ENCODE measurements around the gene FYN.

Gene FYN

DNA sequence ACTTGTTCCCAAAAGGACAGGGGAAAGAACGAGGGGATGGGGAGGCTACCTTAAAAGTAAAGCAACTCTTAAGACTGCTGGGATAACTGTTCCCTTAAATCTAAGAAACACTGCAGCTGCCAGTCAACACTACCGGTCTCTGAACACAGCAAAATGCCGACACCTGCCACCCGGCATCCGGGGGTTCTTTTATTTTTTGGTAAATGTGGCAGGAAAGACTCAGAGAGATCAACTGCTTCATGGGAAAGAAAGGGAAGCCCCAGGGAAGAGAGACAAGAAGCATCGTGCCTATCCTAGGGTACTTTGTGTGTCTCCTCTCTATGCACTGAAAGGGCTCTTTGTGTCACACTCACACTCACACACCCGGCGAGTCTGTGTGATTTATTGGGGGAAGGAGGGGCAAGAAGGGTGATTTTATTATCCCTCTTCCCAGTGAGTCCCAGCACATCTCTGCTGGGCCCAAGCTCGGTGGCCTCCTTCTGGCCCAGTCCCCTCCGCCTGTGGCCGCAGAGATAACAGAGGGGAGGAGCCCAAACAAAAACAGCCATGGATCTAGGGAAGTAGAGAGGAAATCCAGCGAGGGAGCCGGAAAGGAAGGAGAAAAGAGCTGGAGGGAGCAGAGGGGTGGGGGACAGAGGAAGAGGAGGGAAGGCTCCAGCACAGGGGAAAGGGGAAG lies 1.4 kb downstream of the FYN start:
- peaks cover 4% of the 10 kb centered on the region for H3K36me3 ChIP-seq (ENCODE audit: insufficient read depth, low read length)
- no peaks in the 10 kb centered on the region for H3K27me3 ChIP-seq (ENCODE audit: insufficient read depth, low read length)
- H3K9me3 ChIP-seq (ENCODE audit: low read length) = no peaks in the 10 kb centered on the region
- H3K4me3 ChIP-seq (ENCODE audit: low read length) = peak overlapping the region; percentile 64
- H2AFZ ChIP-seq (ENCODE audit: low read depth, low read length) = no peak overlapping the region
- peaks cover 28% of the 10 kb centered on the region for H3K4me1 ChIP-seq (ENCODE audit: insufficient read depth, low read length)

DNA sequence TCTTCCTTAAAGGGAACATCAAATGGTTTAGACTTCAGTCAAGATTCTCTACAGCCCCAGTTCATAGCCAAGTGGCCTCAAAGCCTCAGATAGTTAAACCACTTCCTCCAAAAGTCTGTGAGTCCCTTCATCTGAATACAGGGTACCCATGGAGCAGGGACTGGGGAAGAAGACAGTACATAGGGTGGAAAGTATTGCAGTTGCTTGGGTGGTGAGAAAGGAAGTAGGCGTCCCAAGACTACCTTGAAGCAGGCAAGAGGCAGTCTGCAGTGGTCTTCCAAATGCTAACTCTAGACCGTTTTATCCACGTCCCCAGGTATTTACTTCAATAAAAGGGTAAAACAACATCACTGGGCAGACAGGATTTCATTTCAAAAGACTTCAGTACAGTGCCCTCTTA lies 2.0 kb downstream of the FYN start:
- H3K4me1 ChIP-seq (ENCODE audit: insufficient read depth, low read length) = peaks cover 28% of the 10 kb centered on the region
- no peak overlapping the region for H2AFZ ChIP-seq (ENCODE audit: low read depth, low read length)
- peak overlapping the region; percentile 64 for H3K4me3 ChIP-seq (ENCODE audit: low read length)
- H3K9me3 ChIP-seq (ENCODE audit: low read length) = no peaks in the 10 kb centered on the region
- no peaks in the 10 kb centered on the region for H3K27me3 ChIP-seq (ENCODE audit: insufficient read depth, low read length)
- H3K36me3 ChIP-seq (ENCODE audit: insufficient read depth, low read length) = peaks cover 4% of the 10 kb centered on the region

DNA sequence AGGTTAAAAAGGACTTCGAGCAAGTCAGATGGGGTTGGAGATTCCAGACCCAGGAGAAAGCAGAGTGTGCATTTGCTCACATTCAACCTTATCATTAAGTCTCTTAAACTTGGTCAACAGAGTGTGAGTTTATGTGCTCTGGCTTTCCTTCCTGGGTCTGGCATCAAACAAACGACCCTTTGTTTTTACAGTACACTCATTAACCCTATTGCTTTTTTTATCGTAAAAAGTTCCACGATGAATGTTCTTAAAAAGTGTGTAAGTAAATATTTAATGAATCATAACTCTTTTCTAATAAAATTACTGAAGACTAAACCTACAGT lies 2.5 kb downstream of the FYN start:
- Histone ChIP-seq H3K4me3 (ENCODE audit: low read length) (peak overlapping the region; percentile 64), H3K36me3 (ENCODE audit: insufficient read depth, low read length) (peaks cover 4% of the 10 kb centered on the region)

DNA sequence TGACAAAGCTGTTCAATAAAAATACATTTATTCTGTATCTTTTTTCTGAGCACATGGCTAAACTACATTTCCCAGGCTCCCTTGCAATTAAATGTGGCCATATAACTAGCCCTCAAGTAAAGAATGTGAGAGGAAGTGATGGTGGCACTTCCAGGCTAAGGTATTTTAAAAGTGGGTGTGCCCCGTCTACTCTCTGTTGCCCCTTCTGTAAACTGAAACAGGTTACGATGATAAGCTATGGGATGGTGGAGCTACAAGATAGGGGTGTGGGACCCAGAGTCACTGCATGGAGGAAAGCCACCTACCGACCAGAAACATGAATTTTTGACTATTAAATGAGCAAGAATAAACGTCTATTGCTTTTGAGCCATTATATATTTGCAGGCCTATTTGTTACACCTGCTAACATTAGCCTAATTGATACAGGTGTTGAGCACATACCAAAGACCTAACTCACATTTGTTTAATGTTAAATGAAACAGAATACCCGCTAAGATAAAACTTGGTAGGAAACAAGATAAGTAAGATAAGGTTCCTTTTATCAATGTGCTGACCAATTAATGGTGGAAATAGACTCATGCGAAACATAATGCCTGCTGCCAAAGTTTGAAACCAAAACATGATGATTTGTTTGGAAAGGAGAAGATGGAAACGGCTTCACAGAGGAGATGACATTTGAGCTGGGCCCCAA lies 3.1 kb downstream of the FYN start:
- Histone ChIP-seq H3K36me3 (ENCODE audit: insufficient read depth, low read length) (peaks cover 4% of the 10 kb centered on the region), H3K4me1 (ENCODE audit: insufficient read depth, low read length) (peaks cover 28% of the 10 kb centered on the region), H3K9me3 (ENCODE audit: low read length) (no peaks in the 10 kb centered on the region), H3K4me3 (ENCODE audit: low read length) (peak overlapping the region; percentile 64), H3K27me3 (ENCODE audit: insufficient read depth, low read length) (no peaks in the 10 kb centered on the region), H2AFZ (ENCODE audit: low read depth, low read length) (no peak overlapping the region)

More for the DNA sequence above, 2.5 kb downstream of the FYN start:
- H3K27me3 ChIP-seq (ENCODE audit: insufficient read depth, low read length) = no peaks in the 10 kb centered on the region
- H3K4me1 ChIP-seq (ENCODE audit: insufficient read depth, low read length) = peaks cover 28% of the 10 kb centered on the region
- H2AFZ ChIP-seq (ENCODE audit: low read depth, low read length) = no peak overlapping the region
- no peaks in the 10 kb centered on the region for H3K9me3 ChIP-seq (ENCODE audit: low read length)

DNA sequence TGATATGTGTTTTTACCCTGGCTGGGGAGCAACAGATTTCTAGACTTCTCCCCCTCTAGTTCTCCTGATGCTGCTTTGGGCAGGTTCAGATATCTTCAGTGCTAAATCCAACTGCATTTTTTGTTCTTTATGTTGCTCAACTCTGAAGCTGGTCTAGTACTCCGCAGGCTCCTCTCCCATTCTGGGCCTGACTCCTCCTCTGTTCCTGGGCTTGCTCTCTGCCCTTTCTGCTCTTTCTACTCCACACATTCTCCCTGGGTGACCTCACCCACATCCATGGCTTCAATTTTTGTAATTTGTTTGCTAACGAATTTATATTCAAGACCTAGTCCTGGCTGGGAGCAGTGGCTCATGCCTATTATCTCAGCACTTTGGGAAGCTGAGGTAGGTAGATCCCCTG lies 6.4 kb downstream of the FYN start:
- peaks cover 15% of the 10 kb centered on the region for H3K36me3 ChIP-seq (ENCODE audit: insufficient read depth, low read length)
- no peak overlapping the region for H3K4me3 ChIP-seq (ENCODE audit: low read length)
- H3K9me3 ChIP-seq (ENCODE audit: low read length) = no peaks in the 10 kb centered on the region
- no peaks in the 10 kb centered on the region for H3K27me3 ChIP-seq (ENCODE audit: insufficient read depth, low read length)
- no peak overlapping the region for H2AFZ ChIP-seq (ENCODE audit: low read depth, low read length)
- peaks cover 20% of the 10 kb centered on the region for H3K4me1 ChIP-seq (ENCODE audit: insufficient read depth, low read length)

DNA sequence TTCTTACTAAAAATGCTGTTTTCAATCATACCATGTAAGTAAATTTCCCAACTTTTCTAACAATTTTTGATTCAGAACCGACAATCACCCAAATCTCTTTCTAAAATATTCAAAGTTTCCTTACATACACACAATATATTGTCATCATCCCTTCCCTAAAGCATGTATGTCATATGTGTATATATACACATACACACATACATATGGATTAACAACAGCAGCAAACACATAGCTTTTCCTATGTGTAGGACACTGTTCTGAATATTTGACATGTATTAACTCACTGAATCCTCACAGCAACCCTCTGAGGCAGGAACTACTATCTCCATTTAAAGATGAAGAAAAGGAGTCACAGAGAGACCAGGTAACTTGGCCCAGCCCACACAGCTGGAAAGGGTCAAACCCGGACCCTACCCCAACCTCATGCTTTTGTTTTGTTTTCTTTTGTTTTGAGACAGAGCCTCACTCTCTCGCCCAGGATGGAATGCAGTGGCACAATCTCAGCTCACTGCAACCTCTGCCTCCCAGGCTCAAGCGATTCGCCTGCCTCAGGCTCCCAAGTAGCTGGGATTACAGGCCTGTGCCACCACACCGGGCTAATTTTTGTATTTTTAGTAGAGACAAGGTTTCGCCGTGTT lies 7.2 kb downstream of the FYN start:
- H3K4me3 ChIP-seq (ENCODE audit: low read length) = no peak overlapping the region
- peaks cover 23% of the 10 kb centered on the region for H3K4me1 ChIP-seq (ENCODE audit: insufficient read depth, low read length)
- H3K9me3 ChIP-seq (ENCODE audit: low read length) = no peaks in the 10 kb centered on the region
- H3K27me3 ChIP-seq (ENCODE audit: insufficient read depth, low read length) = no peaks in the 10 kb centered on the region
- H3K36me3 ChIP-seq (ENCODE audit: insufficient read depth, low read length) = peaks cover 15% of the 10 kb centered on the region
- no peak overlapping the region for H2AFZ ChIP-seq (ENCODE audit: low read depth, low read length)

DNA sequence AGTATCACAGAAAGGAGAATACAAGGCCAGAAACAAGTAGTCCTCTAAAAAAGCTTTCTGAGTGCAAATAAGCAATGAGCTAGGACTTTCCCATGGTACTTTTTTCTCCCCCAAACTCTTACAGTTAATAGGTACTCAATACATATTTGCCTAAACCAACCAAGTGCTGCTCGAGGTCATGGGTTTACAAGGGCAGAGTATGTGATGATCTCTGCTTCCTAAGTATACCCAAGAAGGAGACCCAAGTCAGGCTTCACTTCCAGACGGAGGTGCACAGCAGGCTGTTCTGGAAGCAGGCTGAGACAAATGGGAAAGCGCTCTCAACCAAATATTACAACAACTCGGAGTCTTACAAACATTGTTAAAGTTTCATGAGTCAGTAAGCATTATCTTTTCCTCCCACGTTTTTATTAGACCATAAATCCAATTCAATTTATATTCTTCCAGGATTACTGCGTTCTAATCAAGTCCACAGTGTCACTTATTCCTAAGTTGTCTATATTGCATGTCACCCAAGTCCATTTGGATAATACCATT lies 8.1 kb downstream of the FYN start:
- peaks cover 15% of the 10 kb centered on the region for H3K36me3 ChIP-seq (ENCODE audit: insufficient read depth, low read length)
- H3K9me3 ChIP-seq (ENCODE audit: low read length) = no peaks in the 10 kb centered on the region
- H3K4me1 ChIP-seq (ENCODE audit: insufficient read depth, low read length) = peaks cover 18% of the 10 kb centered on the region
- H3K27me3 ChIP-seq (ENCODE audit: insufficient read depth, low read length) = no peaks in the 10 kb centered on the region
- no peak overlapping the region for H2AFZ ChIP-seq (ENCODE audit: low read depth, low read length)
- no peak overlapping the region for H3K4me3 ChIP-seq (ENCODE audit: low read length)

DNA sequence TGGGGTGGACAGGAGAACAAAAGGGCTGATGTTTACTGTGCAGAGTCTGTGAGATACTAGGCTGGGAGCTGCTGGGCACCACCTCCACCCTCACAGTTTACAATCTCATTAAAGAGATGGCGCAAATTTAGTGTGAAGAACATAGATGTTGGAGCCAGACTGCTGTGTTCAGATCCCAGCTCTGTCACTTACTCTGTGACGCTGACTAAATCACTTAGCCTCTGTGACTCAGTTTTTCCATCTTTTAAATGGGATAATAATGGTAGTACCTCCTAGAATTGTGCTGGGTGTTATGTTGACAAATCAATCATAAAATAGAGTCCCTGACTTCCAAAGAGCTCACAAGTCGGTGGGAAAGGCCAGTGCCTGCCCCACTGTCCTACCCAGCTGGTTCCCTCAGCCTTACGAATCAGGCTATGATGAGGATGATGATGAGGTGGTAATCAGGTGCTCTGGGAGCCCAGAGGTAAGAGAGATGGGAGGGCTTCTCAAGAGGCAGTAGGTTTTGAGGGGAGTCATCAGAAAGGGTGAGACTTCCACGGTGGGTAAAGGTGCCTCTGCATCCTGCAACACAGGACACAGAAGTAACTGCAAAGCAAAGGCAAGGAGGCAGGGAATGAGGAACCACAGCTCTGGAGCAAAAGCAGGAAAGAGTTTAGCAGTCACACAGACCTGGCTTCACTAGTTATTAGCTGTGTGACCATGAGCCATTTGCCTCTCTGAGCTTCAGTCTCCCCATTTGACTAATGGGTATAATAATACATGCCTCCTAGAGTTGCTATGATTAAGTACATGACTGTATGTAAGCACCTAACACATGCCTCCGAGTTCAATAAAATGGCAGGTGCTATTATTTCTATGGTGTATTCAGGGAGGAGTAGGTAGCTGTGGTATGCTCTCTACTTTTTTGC lies 8.9 kb downstream of the FYN start:
- Histone ChIP-seq H3K27me3 (ENCODE audit: insufficient read depth, low read length) (no peaks in the 10 kb centered on the region), H3K9me3 (ENCODE audit: low read length) (no peaks in the 10 kb centered on the region), H3K36me3 (ENCODE audit: insufficient read depth, low read length) (peaks cover 15% of the 10 kb centered on the region), H3K4me1 (ENCODE audit: insufficient read depth, low read length) (peaks cover 21% of the 10 kb centered on the region), H2AFZ (ENCODE audit: low read depth, low read length) (no peak overlapping the region), H3K4me3 (ENCODE audit: low read length) (no peak overlapping the region)

DNA sequence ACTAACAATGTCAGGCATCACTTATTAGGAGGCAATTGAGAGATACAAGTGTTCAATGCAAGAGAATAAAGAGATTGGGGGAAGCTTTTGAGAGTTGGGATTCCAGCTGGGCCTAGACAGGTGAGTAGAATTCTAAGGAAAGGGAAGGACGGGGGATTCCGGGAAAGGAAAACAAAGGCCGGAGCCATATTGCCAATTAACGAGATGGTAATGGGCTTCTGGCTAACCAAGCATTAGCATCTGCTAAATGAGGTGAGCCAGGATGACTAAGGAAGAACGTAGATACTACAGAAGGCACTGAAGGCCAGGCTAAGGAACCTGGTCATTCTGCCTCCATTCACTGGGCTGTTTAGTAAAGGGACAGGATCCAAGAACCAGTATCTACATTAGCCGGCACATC lies 10.5 kb downstream of the FYN start:
- H3K4me1 ChIP-seq (ENCODE audit: insufficient read depth, low read length) = peaks cover 33% of the 10 kb centered on the region
- no peaks in the 10 kb centered on the region for H3K9me3 ChIP-seq (ENCODE audit: low read length)
- H2AFZ ChIP-seq (ENCODE audit: low read depth, low read length) = no peak overlapping the region
- no peak overlapping the region for H3K4me3 ChIP-seq (ENCODE audit: low read length)
- peaks cover 11% of the 10 kb centered on the region for H3K36me3 ChIP-seq (ENCODE audit: insufficient read depth, low read length)
- no peaks in the 10 kb centered on the region for H3K27me3 ChIP-seq (ENCODE audit: insufficient read depth, low read length)

DNA sequence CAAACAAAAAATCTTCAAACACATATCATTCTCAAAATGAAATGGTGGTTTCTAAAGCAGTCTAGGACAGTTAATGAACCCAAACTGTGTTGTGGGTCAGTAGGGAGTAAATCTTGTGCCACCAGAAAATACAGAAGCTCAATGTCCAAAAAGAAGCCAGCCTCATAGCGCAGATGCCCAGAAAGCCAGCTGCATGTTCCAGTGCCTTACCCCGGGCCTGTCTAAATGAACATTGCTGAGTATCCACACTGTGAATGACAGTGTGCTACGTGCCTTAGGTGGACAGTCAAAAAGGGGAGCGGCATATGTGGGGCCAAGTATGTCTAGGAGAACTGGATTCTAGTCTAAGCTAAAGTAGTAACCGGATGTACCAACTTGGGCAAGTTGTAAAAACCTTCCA lies 10.9 kb downstream of the FYN start:
- H3K9me3 ChIP-seq (ENCODE audit: low read length) = no peaks in the 10 kb centered on the region
- H3K36me3 ChIP-seq (ENCODE audit: insufficient read depth, low read length) = peaks cover 11% of the 10 kb centered on the region
- no peak overlapping the region for H3K4me3 ChIP-seq (ENCODE audit: low read length)
- no peak overlapping the region for H2AFZ ChIP-seq (ENCODE audit: low read depth, low read length)
- peaks cover 37% of the 10 kb centered on the region for H3K4me1 ChIP-seq (ENCODE audit: insufficient read depth, low read length)
- H3K27me3 ChIP-seq (ENCODE audit: insufficient read depth, low read length) = no peaks in the 10 kb centered on the region

DNA sequence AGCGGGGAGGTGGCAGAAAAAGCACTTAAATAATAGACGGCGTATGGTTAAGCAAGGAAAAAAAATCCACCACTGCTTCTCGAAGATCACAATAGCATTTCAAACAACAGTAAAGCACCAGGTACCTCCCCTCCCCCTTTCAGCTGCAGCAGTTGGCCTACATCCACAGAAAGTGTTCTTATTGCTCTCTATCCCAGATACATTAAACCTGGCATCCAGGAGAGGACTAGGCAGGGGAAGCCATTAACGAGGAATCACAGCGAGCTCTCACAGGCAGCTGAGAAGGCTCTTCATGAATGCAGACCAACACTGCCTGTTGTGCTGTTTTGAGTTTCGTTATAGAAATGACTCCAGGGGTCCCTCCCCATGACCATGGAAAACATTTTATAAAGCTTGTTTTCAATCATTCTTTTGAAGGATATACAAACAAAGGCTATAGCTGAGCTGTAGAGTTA lies 11.8 kb downstream of the FYN start:
- H3K27me3 ChIP-seq (ENCODE audit: insufficient read depth, low read length) = no peaks in the 10 kb centered on the region
- peaks cover 11% of the 10 kb centered on the region for H3K36me3 ChIP-seq (ENCODE audit: insufficient read depth, low read length)
- H3K4me1 ChIP-seq (ENCODE audit: insufficient read depth, low read length) = peaks cover 45% of the 10 kb centered on the region
- H3K4me3 ChIP-seq (ENCODE audit: low read length) = no peak overlapping the region
- H2AFZ ChIP-seq (ENCODE audit: low read depth, low read length) = no peak overlapping the region
- no peaks in the 10 kb centered on the region for H3K9me3 ChIP-seq (ENCODE audit: low read length)

DNA sequence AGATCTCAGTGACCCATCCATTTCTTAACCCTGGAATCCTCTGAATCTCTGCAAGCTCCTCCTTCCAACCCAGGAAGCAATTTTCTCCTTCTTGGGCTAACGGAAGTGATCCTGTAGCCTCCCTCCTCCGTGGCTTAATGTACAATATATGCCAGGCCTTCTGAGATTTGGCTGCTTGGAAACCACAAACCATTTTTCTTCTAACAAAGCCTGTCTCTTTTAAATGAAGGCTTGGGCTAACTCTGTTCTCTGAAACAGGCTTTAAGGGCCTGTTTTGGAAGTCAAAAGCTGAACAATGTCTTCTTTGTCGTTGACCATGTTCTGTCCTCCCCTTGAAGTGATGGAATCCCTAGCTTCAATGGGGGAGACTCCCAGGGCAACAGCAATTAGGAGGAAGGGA lies 14.9 kb downstream of the FYN start:
- peaks cover 4% of the 10 kb centered on the region for H3K36me3 ChIP-seq (ENCODE audit: insufficient read depth, low read length)

More for the DNA sequence above, 14.9 kb downstream of the FYN start:
- no peaks in the 10 kb centered on the region for H3K27me3 ChIP-seq (ENCODE audit: insufficient read depth, low read length)
- no peaks in the 10 kb centered on the region for H3K9me3 ChIP-seq (ENCODE audit: low read length)
- H3K4me3 ChIP-seq (ENCODE audit: low read length) = no peak overlapping the region
- no peak overlapping the region for H2AFZ ChIP-seq (ENCODE audit: low read depth, low read length)
- peaks cover 61% of the 10 kb centered on the region for H3K4me1 ChIP-seq (ENCODE audit: insufficient read depth, low read length)

Data from neuron (in vitro differentiated cells).